Nephron (organoid): ENCODE measurements around the gene ELMO1.

ENCODE experiments used
- H3K27ac Mint-ChIP-seq, 3 experiments: 2 replicates each; pipeline ENCODE4 v1.8.0; 2020; ENCODE audit warnings: mixed read lengths in 3 of 3, mild to moderate bottlenecking in 2 of 3, moderate library complexity in 1 of 3
- H3K27me3 Mint-ChIP-seq: 2 replicates; pipeline ENCODE4 v1.8.0; 2021; ENCODE audit warnings: low read depth, mild to moderate bottlenecking, moderate library complexity, mixed read lengths
- H3K36me3 Mint-ChIP-seq: 2 replicates; pipeline ENCODE4 v1.8.0; 2020; ENCODE audit warnings: low read depth, mixed read lengths
- H3K4me1 Mint-ChIP-seq: 2 replicates; pipeline ENCODE4 v1.8.0; 2020; ENCODE audit warnings: mixed read lengths
- H3K4me3 Mint-ChIP-seq, 3 experiments: 2 replicates each; pipeline ENCODE4 v1.8.0; 2020; ENCODE audit warnings: mild to moderate bottlenecking in 3 of 3, mixed read lengths in 3 of 3, moderate library complexity in 2 of 3
- H3K9me3 Mint-ChIP-seq: 2 replicates; pipeline ENCODE4 v1.8.0; 2020; ENCODE audit warnings: mixed read lengths
- TF ChIP-seq, protein P1 (sequence below), 3 experiments: fragments of 200-600 bp; sonication (generic); IDR thresholded peaks; one replicate each; pipeline ENCODE4 v1.5.0; 2021; ENCODE audit warnings: antibody characterized with exemption in 3 of 3; ENCODE audit not compliant: unreplicated experiment in 3 of 3

The ELMO1 gene

DNA sequence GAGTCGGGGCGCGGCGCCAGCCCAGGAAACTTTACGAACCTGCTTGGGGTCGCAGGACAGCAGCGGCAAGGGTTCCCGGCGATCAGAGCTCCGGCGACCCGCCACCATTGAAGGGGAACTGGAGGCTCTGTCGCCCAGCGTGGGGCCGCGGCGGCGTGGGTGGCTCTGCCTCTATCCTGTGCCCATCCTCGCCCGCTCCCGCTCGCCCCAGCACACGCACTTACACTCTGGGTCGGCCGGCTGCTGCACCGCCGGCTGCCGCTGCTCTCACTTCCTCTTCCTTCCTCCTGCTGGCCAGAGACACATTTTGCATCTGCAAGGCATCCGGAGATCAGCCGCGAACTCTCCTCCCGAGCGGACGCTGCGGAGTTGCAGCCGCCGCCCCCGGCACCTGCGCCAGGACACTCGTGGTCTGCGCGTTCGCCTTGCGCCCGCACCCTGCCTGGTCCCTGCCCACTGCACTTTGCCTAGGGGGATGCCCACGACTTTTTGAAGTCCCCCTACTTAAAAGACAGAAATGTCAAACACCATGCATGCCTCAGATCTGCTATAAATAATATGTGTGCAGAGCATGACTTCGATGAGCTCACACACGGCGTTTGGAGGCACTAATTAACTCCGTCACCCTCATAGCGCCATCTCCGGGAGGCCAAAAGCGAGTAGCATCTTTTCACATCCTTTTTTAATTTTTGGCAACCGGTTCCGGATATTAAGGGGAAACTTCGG lies at the start of gene ELMO1:
Gene ELMO1, minus strand, starts transcription at position 229 of the 726 bp plus-strand sequence. CDS start 106,174 bp downstream, outside the sequence.
- Mint-ChIP-seq H3K4me3 (peak within 1 kb of the TSS; percentile 88 to 94 (median 93)), H3K27me3 (peaks cover 74% of the 10 kb centered on the region), H3K36me3 (no peaks in the 10 kb centered on the region), H3K27ac (peak within 1 kb of the TSS; percentile 41 to 72 (median 60)), H3K9me3 (no peaks in the 10 kb centered on the region), H3K4me1 (peaks cover 23% of the 10 kb centered on the region)
- TF ChIP-seq, protein P1, sequence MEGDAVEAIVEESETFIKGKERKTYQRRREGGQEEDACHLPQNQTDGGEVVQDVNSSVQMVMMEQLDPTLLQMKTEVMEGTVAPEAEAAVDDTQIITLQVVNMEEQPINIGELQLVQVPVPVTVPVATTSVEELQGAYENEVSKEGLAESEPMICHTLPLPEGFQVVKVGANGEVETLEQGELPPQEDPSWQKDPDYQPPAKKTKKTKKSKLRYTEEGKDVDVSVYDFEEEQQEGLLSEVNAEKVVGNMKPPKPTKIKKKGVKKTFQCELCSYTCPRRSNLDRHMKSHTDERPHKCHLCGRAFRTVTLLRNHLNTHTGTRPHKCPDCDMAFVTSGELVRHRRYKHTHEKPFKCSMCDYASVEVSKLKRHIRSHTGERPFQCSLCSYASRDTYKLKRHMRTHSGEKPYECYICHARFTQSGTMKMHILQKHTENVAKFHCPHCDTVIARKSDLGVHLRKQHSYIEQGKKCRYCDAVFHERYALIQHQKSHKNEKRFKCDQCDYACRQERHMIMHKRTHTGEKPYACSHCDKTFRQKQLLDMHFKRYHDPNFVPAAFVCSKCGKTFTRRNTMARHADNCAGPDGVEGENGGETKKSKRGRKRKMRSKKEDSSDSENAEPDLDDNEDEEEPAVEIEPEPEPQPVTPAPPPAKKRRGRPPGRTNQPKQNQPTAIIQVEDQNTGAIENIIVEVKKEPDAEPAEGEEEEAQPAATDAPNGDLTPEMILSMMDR (IDR thresholded peaks at IDR 0.05; ENCODE audit: unreplicated experiment in 3 of 3): peak; percentile 48 to 64 (median 62)

DNA sequence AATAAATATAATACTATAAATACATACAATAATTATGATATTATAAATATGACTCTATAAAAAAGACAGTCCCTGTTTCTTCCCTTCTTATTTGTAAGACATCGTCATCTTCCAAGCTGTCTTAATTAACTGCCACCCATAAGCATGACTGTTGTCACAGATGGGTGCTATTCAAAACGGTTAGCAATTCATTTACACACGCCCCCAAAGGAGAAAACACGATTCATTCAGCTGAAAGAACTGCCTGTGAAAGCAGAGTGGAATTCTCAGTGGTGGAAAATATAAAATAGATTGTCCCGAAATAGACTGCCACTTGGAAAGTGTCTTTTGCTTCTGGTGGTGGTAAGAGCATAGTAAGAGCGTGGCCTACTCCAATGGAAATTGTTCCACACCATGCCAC lies 48.9 kb upstream of the ELMO1 start:
- Mint-ChIP-seq H3K4me3 (no peak overlapping the region), H3K36me3 (no peaks in the 10 kb centered on the region), H3K27me3 (no peaks in the 10 kb centered on the region), H3K4me1 (peaks cover 8% of the 10 kb centered on the region), H3K9me3 (no peaks in the 10 kb centered on the region), H3K27ac (no peak overlapping the region)
- TF ChIP-seq, protein P1 (IDR thresholded peaks at IDR 0.05; ENCODE audit: unreplicated experiment in 3 of 3): no peak

- Mint-ChIP-seq H3K4me3 (no peak overlapping the region), H3K27me3 (no peaks in the 10 kb centered on the region), H3K36me3 (no peaks in the 10 kb centered on the region), H3K9me3 (no peaks in the 10 kb centered on the region), H3K4me1 (peaks cover 8% of the 10 kb centered on the region), H3K27ac (no peak overlapping the region)
- TF ChIP-seq, protein P1 (IDR thresholded peaks at IDR 0.05; ENCODE audit: unreplicated experiment in 3 of 3): peak; percentile 68 to 77 (median 69)
Measured at GRCh38 chr7:37495574-37496184, 47.0 kb upstream of the ELMO1 start.

GRCh38 chr7:37494926-37495325 lies 46.3 kb upstream of the ELMO1 start:
- no peaks in the 10 kb centered on the region for H3K9me3 Mint-ChIP-seq
- no peaks in the 10 kb centered on the region for H3K27me3 Mint-ChIP-seq
- H3K4me3 Mint-ChIP-seq: no peak overlapping the region
- peaks cover 8% of the 10 kb centered on the region for H3K4me1 Mint-ChIP-seq
- TF ChIP-seq, protein P1 (IDR thresholded peaks at IDR 0.05; ENCODE audit: unreplicated experiment in 3 of 3): no peak
- H3K36me3 Mint-ChIP-seq: no peaks in the 10 kb centered on the region
- no peak overlapping the region for H3K27ac Mint-ChIP-seq

DNA sequence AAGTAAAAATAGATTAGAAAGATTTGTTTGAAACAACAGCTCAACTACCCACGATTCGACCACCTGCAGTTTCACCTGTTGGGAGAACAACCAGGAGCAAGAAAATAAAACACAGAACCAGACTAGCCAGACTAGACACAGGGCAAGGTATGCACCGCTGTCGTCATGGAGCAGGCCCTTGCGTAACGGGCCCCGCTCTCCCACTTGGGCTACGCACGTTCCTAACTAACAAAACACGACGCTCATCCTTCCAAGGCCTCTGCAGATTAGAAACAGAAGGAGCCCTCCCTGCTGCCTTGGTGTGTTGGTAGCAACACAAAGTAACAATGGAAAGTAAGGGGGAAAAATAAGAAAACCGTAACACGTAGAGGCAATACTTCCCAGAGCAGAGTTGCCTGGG lies 45.1 kb upstream of the ELMO1 start:
- H3K36me3 Mint-ChIP-seq: no peaks in the 10 kb centered on the region
- no peaks in the 10 kb centered on the region for H3K27me3 Mint-ChIP-seq
- H3K9me3 Mint-ChIP-seq: no peaks in the 10 kb centered on the region
- H3K27ac Mint-ChIP-seq: no peak overlapping the region
- H3K4me3 Mint-ChIP-seq: peak overlapping the region in 1 of 3 experiments; percentile 10
- H3K4me1 Mint-ChIP-seq: peaks cover 8% of the 10 kb centered on the region
- TF ChIP-seq, protein P1 (IDR thresholded peaks at IDR 0.05; ENCODE audit: unreplicated experiment in 3 of 3): no peak
